GM23338 (cell line): Measurements from ENCODE around the gene GRIFIN. TPM values are rescaled to one million over a fixed set of nuclear protein-coding genes. Genes with fewer than 3 reads are reported as not detected.

Experiments
- ATAC-seq: fragments of 200-7000 bp; cut with Tn5 transposase; 3 replicates; pipeline ENCODE4 v1.9.1; 2020
- DNase-seq: peaks from one replicate; pipeline ENCODE4 v3.0.0-alpha.2; 2015; ENCODE audit warnings: low spot score
- H2AFZ ChIP-seq: fragments of 200-600 bp; sonication (generic); 2 replicates; pipeline ENCODE4 v1.8.0; 2016; ENCODE audit warnings: antibody characterized with exemption, mild to moderate bottlenecking, moderate library complexity
- H3F3A ChIP-seq: fragments of 200-600 bp; sonication (generic); replicated peaks from 2 replicates; pipeline ENCODE4 v1.8.0; 2017; ENCODE audit warnings: antibody characterized with exemption, mixed run types, low read depth
- H3K27ac ChIP-seq: fragments of 200-600 bp; sonication (generic); 2 replicates; pipeline ENCODE4 v1.6.1; 2016; ENCODE audit warnings: low read depth
- H3K27me3 ChIP-seq: fragments of 200-600 bp; sonication (generic); 2 replicates; pipeline ENCODE4 v1.8.0; 2016; ENCODE audit warnings: mild to moderate bottlenecking, mixed run types, moderate library complexity; ENCODE audit not compliant: insufficient read depth
- H3K36me3 ChIP-seq: fragments of 200-600 bp; sonication (generic); 2 replicates; pipeline ENCODE4 v1.8.0; 2016; ENCODE audit warnings: mild to moderate bottlenecking; ENCODE audit not compliant: insufficient read depth
- H3K4me1 ChIP-seq: fragments of 200-600 bp; sonication (generic); 2 replicates; pipeline ENCODE4 v1.8.0; 2016; ENCODE audit warnings: mild to moderate bottlenecking, moderate library complexity; ENCODE audit not compliant: insufficient read depth
- H3K4me2 ChIP-seq: fragments of 200-600 bp; sonication (generic); 2 replicates; pipeline ENCODE4 v1.7.1; 2017; ENCODE audit warnings: mixed run types
- H3K4me3 ChIP-seq: fragments of 200-600 bp; sonication (generic); 2 replicates; pipeline ENCODE4 v1.6.1; 2016; ENCODE audit warnings: mixed run types
- H3K79me2 ChIP-seq: fragments of 200-600 bp; sonication (generic); replicated peaks from 2 replicates; pipeline ENCODE4 v1.8.0; 2017; ENCODE audit warnings: mild to moderate bottlenecking; ENCODE audit not compliant: insufficient read depth
- H3K9me2 ChIP-seq: fragments of 200-600 bp; sonication (generic); 2 replicates; pipeline ENCODE4 v1.8.0; 2017; ENCODE audit not compliant: insufficient read depth
- H4K20me1 ChIP-seq: fragments of 200-600 bp; sonication (generic); replicated peaks from 2 replicates; pipeline ENCODE4 v1.8.0; 2017; ENCODE audit warnings: mild to moderate bottlenecking; ENCODE audit not compliant: insufficient read depth
- H3K27ac Mint-ChIP-seq: 2 replicates; pipeline ENCODE4 v1.8.0; 2020; ENCODE audit warnings: inconsistent platforms, mild to moderate bottlenecking, moderate library complexity, mixed read lengths
- H3K27me3 Mint-ChIP-seq: 3 replicates; pipeline ENCODE4 v1.8.0; 2022; ENCODE audit warnings: low read depth, mild to moderate bottlenecking, moderate library complexity, mixed read lengths, inconsistent platforms; ENCODE audit not compliant: insufficient read depth, poor library complexity
- H3K36me3 Mint-ChIP-seq: 3 replicates; pipeline ENCODE4 v1.8.0; 2021; ENCODE audit warnings: low read depth, mild to moderate bottlenecking, inconsistent platforms, moderate library complexity, mixed read lengths
- H3K4me1 Mint-ChIP-seq: 3 replicates; pipeline ENCODE4 v1.8.0; 2020; ENCODE audit warnings: mild to moderate bottlenecking, inconsistent platforms, mixed read lengths
- H3K4me3 Mint-ChIP-seq: 3 replicates; pipeline ENCODE4 v1.8.0; 2021; ENCODE audit warnings: moderate library complexity, mild to moderate bottlenecking, inconsistent platforms, mixed read lengths
- H3K9me3 Mint-ChIP-seq: 3 replicates; pipeline ENCODE4 v1.8.0; 2020; ENCODE audit warnings: moderate library complexity, mild to moderate bottlenecking, inconsistent platforms, mixed read lengths
- CTCF ChIP-seq, 2 experiments: fragments of 200-600 bp in 1 of 2; sonication (generic) in 1 of 2; conservative IDR thresholded peaks; 2 replicates each; pipeline versions ENCODE4 v1.5.1 to v1.6.1; 2016 to 2017; ENCODE audit warnings: antibody characterized with exemption in 2 of 2, low read depth in 2 of 2, mild to moderate bottlenecking in 2 of 2, moderate library complexity in 1 of 2
- EZH2phosphoT487 ChIP-seq: fragments of 200-600 bp; sonication (generic); IDR thresholded peaks from one replicate; pipeline ENCODE4 v1.8.1; 2018; ENCODE audit warnings: antibody characterized with exemption; ENCODE audit not compliant: unreplicated experiment
- JUNB ChIP-seq: IDR thresholded peaks from one replicate; pipeline ENCODE4 v1.6.1; 2016; ENCODE audit warnings: antibody characterized with exemption; ENCODE audit not compliant: unreplicated experiment
- NANOG ChIP-seq: IDR thresholded peaks from 2 replicates; pipeline ENCODE4 v1.6.1; 2016; ENCODE audit warnings: antibody characterized with exemption, borderline replicate concordance
- POLR2AphosphoS5 ChIP-seq: IDR thresholded peaks from 2 replicates; pipeline ENCODE4 v1.6.1; 2016; ENCODE audit warnings: antibody characterized with exemption, low read depth
- REST ChIP-seq: IDR thresholded peaks from one replicate; pipeline ENCODE4 v1.6.1; 2018; ENCODE audit warnings: antibody characterized with exemption; ENCODE audit not compliant: unreplicated experiment
- STAT1 ChIP-seq: IDR thresholded peaks from one replicate; pipeline ENCODE4 v1.6.1; 2016; ENCODE audit warnings: antibody characterized with exemption; ENCODE audit not compliant: unreplicated experiment
- ZNF331 ChIP-seq: fragments of 250-450 bp; sonication (Bioruptor Pico); IDR thresholded peaks from 2 replicates; pipeline ENCODE4 v1.5.0; 2020; ENCODE audit warnings: low read depth, mild to moderate bottlenecking, moderate library complexity
- ZNF462 ChIP-seq: fragments of 250-450 bp; sonication (Bioruptor Pico); IDR thresholded peaks from 2 replicates; pipeline ENCODE4 v1.5.0; 2020; ENCODE audit warnings: mild to moderate bottlenecking, moderate library complexity
- polyA plus RNA-seq: library from polyadenylated mRNA; unstranded; fragments of >200 nt; fragmentation: Nextera tagmentation; extraction: Ambion mirVana; gene quantifications from 2 replicates; pipeline ENCODE4 v1.2.1, GENCODE V29; 2016
- total RNA-seq: library from RNA; depleted of rRNA; stranded (reverse); fragments of >200 nt; shearing (Covaris generic); gene quantifications from 2 replicates; pipeline ENCODE4 v1.2.3, GENCODE V29; 2014

The GRIFIN gene
- total and polyA plus RNA-seq, 2 experiments from 2014 or later: not detected

- Histone ChIP-seq H3K27me3 (no peaks in the 10 kb centered on the region), H3K4me1 (0 out of 2 replicates have a peak, but pooled peaks cover 5% of the 10 kb centered on the region), H3K27ac (no peak overlapping the region), H3K9me2 (no peaks in the 10 kb centered on the region), H4K20me1 (no peaks in the 10 kb centered on the region), H3F3A (peaks cover 2% of the 10 kb centered on the region; the same call in 1 of the 2 replicates), H2AFZ (no peak overlapping the region), H3K4me3 (no peak overlapping the region), H3K4me2 (no peak overlapping the region), H3K79me2 (no peaks in the 10 kb centered on the region), H3K36me3 (no peaks in the 10 kb centered on the region)
- TF ChIP-seq NANOG (no peak), ZNF331 (CRISPR knock-in tag) (no peak), STAT1 (no peak), JUNB (no peak), CTCF (conservative IDR thresholded peaks at IDR 0.05; ENCODE audit: low read depth in 2 of 2) (no peak), POLR2AphosphoS5 (no peak), ZNF462 (CRISPR knock-in tag) (no peak), REST (peak; percentile 59), EZH2phosphoT487 (no peak)
- ATAC-seq (peak; percentile 76), DNase-seq (no peak)
- peaks cover 2% of the 10 kb centered on the region; the same call in 1 of the 3 replicates for H3K36me3 Mint-ChIP-seq
- no peak overlapping the region for H3K27ac Mint-ChIP-seq
- peaks cover 11% of the 10 kb centered on the region for H3K4me1 Mint-ChIP-seq
- peaks cover 6% of the 10 kb centered on the region for H3K27me3 Mint-ChIP-seq
- H3K9me3 Mint-ChIP-seq: peaks cover 11% of the 10 kb centered on the region
- H3K4me3 Mint-ChIP-seq: no peak overlapping the region
Measured at GRCh38 chr7:2461268-2462026, 14.8 kb downstream of the GRIFIN start.
